ENCODE data around the gene PHLDA2.

The PHLDA2 gene

GRCh38 chr11:2881076-2881980 lies 47.9 kb downstream of the PHLDA2 start:
- no peak for DNase-seq (ENCODE audit: low read depth)

- no peak for DNase-seq (ENCODE audit: low read depth)
These were observed 48.6 kb downstream of the PHLDA2 start for GRCh38 chr11:2880646-2881045.

- no peak for DNase-seq (ENCODE audit: low read depth)
These were observed 50.4 kb downstream of the PHLDA2 start for GRCh38 chr11:2878782-2879181.
